ENCODE measurements around the gene CHST15. TPM values are rescaled to one million over a fixed set of nuclear protein-coding genes. Genes with fewer than 3 reads are reported as not detected.

Gene CHST15
- total RNA-seq, 5 donors from 2014 or later (not counting 1 experiment from before 2014, with no cell fraction given) = 0.95 to 4.2 (median 1.3) TPM

DNA sequence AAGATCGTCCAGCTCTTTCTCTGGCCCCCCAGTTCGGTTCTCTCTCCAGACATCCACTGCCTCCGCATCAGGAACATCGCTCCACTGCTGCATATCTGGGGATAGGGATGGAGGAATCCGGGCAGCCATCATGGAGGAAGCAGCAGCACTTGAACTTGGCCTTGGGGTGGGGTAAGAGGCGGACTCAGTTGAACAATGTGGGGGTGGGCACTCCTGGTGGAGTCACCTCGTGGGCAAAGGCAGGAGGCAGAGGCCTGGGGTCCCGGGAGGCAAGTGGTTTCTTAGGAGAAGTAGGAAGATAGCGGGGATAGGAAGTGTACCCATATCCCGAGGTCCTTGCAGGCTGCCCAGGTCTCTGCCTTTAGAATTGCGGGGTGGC, 98.3 kb downstream of the CHST15 start:
- POLR2A ChIA-PET = interaction anchor here in 1 of 2 donors (0.5 kb wide), 1 partner anchor 1037 kb away, joined by 4 read pairs; no protein-coding TSS in a partner anchor
- peak in 1 of 35 experiments; percentile 24 for DNase-seq
- Histone ChIP-seq H3K36me3 (ENCODE audit: control insufficient read depth in 2 of 2, extremely low read depth in 1 of 2, insufficient read depth in 1 of 2, low read length in 1 of 2) (no peaks in the 10 kb centered on the region), H3K4me3 (ENCODE audit: control insufficient read depth in 1 of 2, extremely low read depth in 1 of 2, low read length in 1 of 2) (peak overlapping the region; percentile 4 to 29), H3K27me3 (replicated peaks in 1 of 2; ENCODE audit: control insufficient read depth in 2 of 2, extremely low read depth in 1 of 2, insufficient read depth in 2 of 2, low read length in 1 of 2) (peaks cover 10 to 58% of the 10 kb centered on the region in 2 experiments), H3K27ac (ENCODE audit: low read length) (no peak overlapping the region), H3K4me1 (ENCODE audit: control insufficient read depth in 1 of 2, extremely low read depth in 1 of 2, insufficient read depth in 2 of 2, low read length in 2 of 2) (peaks cover 0 to 21% of the 10 kb centered on the region in 2 experiments), H3K9me3 (no peaks in the 10 kb centered on the region)
- H3K9me3 Mint-ChIP-seq = no peaks in the 10 kb centered on the region
- H3K27ac Mint-ChIP-seq = no peak overlapping the region
- CTCF ChIA-PET = interaction anchor here (0.5 to 5.4 kb wide), 13 partner anchors 9 to 750 kb away, joined by 3 to 73 read pairs (median 6); no protein-coding TSS in a partner anchor
- peak overlapping the region; percentile 28 to 67 (median 60) for H3K4me3 Mint-ChIP-seq
- WGBS (ENCODE audit: insufficient coverage) = 37% methylated on average over 7 of the region's 11 CpGs
- H3K4me1 Mint-ChIP-seq = peaks cover 15 to 20% (median 16%) of the 10 kb centered on the region in 3 donors
- no peak for ATAC-seq (replicated peaks in 1 of 4)
- peaks cover 52 to 68% of the 10 kb centered on the region in 2 donors for H3K27me3 Mint-ChIP-seq
- H3K36me3 Mint-ChIP-seq = no peaks in the 10 kb centered on the region

- CTCF ChIA-PET = interaction anchor here (0.5 to 5.4 kb wide), 15 partner anchors 10 to 751 kb away, joined by 3 to 73 read pairs (median 6); partner anchors contain the start of gene OAT (in 1 of the 2)
- Mint-ChIP-seq H3K27ac (no peak overlapping the region), H3K9me3 (no peaks in the 10 kb centered on the region), H3K4me1 (peaks cover 15 to 20% (median 16%) of the 10 kb centered on the region in 3 donors), H3K27me3 (peaks cover 57 to 72% of the 10 kb centered on the region in 2 donors), H3K4me3 (peak overlapping the region; percentile 28 to 67 (median 60)), H3K36me3 (no peaks in the 10 kb centered on the region)
- 10% methylated on average over 21 of the region's 30 CpGs for WGBS (ENCODE audit: insufficient coverage)
- Histone ChIP-seq H3K9me3 (no peaks in the 10 kb centered on the region), H3K4me1 (ENCODE audit: control insufficient read depth in 1 of 2, extremely low read depth in 1 of 2, insufficient read depth in 2 of 2, low read length in 2 of 2) (peaks cover 0 to 21% of the 10 kb centered on the region in 2 experiments), H3K36me3 (ENCODE audit: control insufficient read depth in 2 of 2, extremely low read depth in 1 of 2, insufficient read depth in 1 of 2, low read length in 1 of 2) (no peaks in the 10 kb centered on the region), H3K27me3 (replicated peaks in 1 of 2; ENCODE audit: control insufficient read depth in 2 of 2, extremely low read depth in 1 of 2, insufficient read depth in 2 of 2, low read length in 1 of 2) (peaks cover 11 to 60% of the 10 kb centered on the region in 2 experiments), H3K4me3 (ENCODE audit: control insufficient read depth in 1 of 2, extremely low read depth in 1 of 2, low read length in 1 of 2) (peak overlapping the region in 1 of 2 donors; percentile 4), H3K27ac (ENCODE audit: low read length) (no peak overlapping the region)
- DNase-seq (peak; percentile 32 to 84 (median 67)), ATAC-seq (replicated peaks in 1 of 4) (peak; percentile 77 to 89 (median 82))
- POLR2A ChIA-PET = interaction anchor here in 1 of 2 donors (0.5 kb wide), 1 partner anchor 1037 kb away, joined by 4 read pairs; no protein-coding TSS in a partner anchor
Measured at GRCh38 chr10:123994417-123995081, 98.8 kb downstream of the CHST15 start.

GRCh38 chr10:123993534-123994416, 99.6 kb downstream of the CHST15 start:
- WGBS (ENCODE audit: insufficient coverage) = 84% methylated on average over 8 of the region's 17 CpGs
- ATAC-seq (replicated peaks in 1 of 4) (peak in 1 of 4 experiments; percentile 17), DNase-seq (peak in 1 of 35 experiments; percentile 23)
- H3K4me3 ChIP-seq (ENCODE audit: control insufficient read depth in 1 of 2, extremely low read depth in 1 of 2, low read length in 1 of 2) = no peak overlapping the region
- Mint-ChIP-seq H3K36me3 (no peaks in the 10 kb centered on the region), H3K4me1 (peaks cover 15 to 20% (median 16%) of the 10 kb centered on the region in 3 donors), H3K27ac (peak overlapping the region in 1 of 2 donors; percentile 39), H3K4me3 (peak overlapping the region in 1 of 3 donors; percentile 67), H3K27me3 (peaks cover 60 to 75% of the 10 kb centered on the region in 2 donors), H3K9me3 (no peaks in the 10 kb centered on the region)
- no peak overlapping the region for H3K27ac ChIP-seq (ENCODE audit: low read length)
- peaks cover 0 to 21% of the 10 kb centered on the region in 2 experiments for H3K4me1 ChIP-seq (ENCODE audit: control insufficient read depth in 1 of 2, extremely low read depth in 1 of 2, insufficient read depth in 2 of 2, low read length in 2 of 2)
- no peaks in the 10 kb centered on the region for H3K9me3 ChIP-seq
- no peaks in the 10 kb centered on the region for H3K36me3 ChIP-seq (ENCODE audit: control insufficient read depth in 2 of 2, extremely low read depth in 1 of 2, insufficient read depth in 1 of 2, low read length in 1 of 2)
- CTCF ChIA-PET = interaction anchor here (0.6 to 5.4 kb wide), 10 partner anchors 10 to 751 kb away, joined by 3 to 73 read pairs (median 6); partner anchors contain the start of gene OAT (in 1 of the 2)
- peaks cover 11 to 57% of the 10 kb centered on the region in 2 experiments for H3K27me3 ChIP-seq (replicated peaks in 1 of 2; ENCODE audit: control insufficient read depth in 2 of 2, extremely low read depth in 1 of 2, insufficient read depth in 2 of 2, low read length in 1 of 2)
- POLR2A ChIA-PET = no interaction called here

DNA sequence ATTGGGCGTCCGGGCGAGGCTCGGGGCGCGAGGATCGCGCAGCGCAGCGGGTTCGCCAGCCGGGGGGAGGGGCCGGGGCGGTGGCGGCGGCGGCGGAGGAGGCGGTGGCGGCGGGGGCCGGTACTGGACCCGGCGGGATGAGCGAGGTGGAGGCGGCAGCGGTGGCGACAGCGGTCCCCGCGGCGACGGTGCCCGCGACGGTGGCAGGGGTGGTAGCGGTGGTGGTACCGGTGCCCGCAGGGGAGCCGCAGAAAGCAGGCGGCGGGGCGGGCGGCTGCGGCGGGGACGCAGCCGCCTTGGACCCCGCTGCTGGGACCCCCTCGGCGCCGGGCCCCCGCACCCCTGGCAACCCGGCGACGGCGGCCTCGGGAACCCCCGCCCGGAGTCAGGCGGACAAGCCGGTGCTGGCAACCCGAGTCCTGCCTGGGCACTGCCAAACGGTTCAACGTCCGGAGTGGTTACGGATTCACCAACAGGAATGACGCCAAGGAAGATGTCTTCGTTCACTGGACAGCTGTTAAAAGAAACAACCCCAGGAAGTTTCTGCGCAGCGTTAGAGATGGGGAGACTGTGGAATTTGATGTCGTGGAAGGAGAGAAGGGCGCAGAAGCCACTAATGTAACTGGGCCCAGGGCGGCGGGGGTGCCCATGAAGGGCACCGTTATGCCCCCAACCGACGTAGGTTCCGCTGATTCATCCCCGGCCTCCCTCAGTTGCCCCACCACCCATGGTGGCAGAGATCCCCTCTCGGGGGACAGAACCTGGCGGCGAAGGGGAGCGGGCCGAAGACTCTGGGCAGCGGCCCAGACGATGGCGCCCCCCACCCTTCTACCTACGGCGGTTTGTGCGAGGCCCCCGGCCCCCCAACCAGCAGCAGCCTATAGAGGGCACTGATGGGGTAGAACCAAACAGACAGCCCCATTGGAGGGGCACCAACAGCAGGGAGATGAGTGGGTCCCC, 101.5 kb downstream of the CHST15 start:
- 17% methylated on average over 64 of the region's 92 CpGs for WGBS (ENCODE audit: insufficient coverage)
- H3K36me3 ChIP-seq (ENCODE audit: control insufficient read depth in 2 of 2, extremely low read depth in 1 of 2, insufficient read depth in 1 of 2, low read length in 1 of 2) = no peaks in the 10 kb centered on the region
- ChIA-PET POLR2A (no interaction called here), CTCF (no interaction called here)
- H3K4me1 Mint-ChIP-seq = peaks cover 15 to 20% (median 16%) of the 10 kb centered on the region in 3 donors
- H3K27me3 ChIP-seq (replicated peaks in 1 of 2; ENCODE audit: control insufficient read depth in 2 of 2, extremely low read depth in 1 of 2, insufficient read depth in 2 of 2, low read length in 1 of 2) = peaks cover 11 to 59% of the 10 kb centered on the region in 2 experiments
- H3K27me3 Mint-ChIP-seq = peaks cover 58 to 65% of the 10 kb centered on the region in 2 donors
- no peak for ATAC-seq (replicated peaks in 1 of 4)
- no peak overlapping the region for H3K4me3 ChIP-seq (ENCODE audit: control insufficient read depth in 1 of 2, extremely low read depth in 1 of 2, low read length in 1 of 2)
- H3K4me3 Mint-ChIP-seq = no peak overlapping the region
- no peaks in the 10 kb centered on the region for H3K36me3 Mint-ChIP-seq
- no peaks in the 10 kb centered on the region for H3K9me3 ChIP-seq
- H3K27ac ChIP-seq (ENCODE audit: low read length) = no peak overlapping the region
- no peak overlapping the region for H3K27ac Mint-ChIP-seq
- peaks cover 0 to 21% of the 10 kb centered on the region in 2 experiments for H3K4me1 ChIP-seq (ENCODE audit: control insufficient read depth in 1 of 2, extremely low read depth in 1 of 2, insufficient read depth in 2 of 2, low read length in 2 of 2)
- no peak for DNase-seq
- H3K9me3 Mint-ChIP-seq = no peaks in the 10 kb centered on the region

DNA sequence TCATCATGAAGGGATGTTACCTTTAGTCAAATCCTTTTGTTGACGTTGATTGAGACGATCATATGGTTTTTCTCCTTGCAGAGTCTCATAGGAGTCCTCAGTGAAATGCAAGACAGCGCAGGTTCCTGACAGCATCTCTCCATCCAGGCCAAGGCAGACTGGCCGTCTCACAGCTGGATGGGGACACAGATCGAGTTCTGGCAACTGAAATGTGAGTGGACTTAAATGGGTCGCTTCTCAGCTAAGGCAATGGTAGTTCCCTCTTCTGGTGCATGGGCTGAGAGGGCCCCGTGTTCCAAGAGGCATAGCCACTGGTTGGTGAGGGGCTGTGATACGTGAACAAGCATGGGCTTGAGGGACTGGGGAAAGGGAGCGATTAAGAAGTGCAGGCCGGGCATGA, 102.5 kb downstream of the CHST15 start:
- H3K4me1 Mint-ChIP-seq = peaks cover 15 to 19% (median 15%) of the 10 kb centered on the region in 3 donors
- H3K27me3 Mint-ChIP-seq = peaks cover 58% of the 10 kb centered on the region in 2 donors
- H3K4me3 ChIP-seq (ENCODE audit: control insufficient read depth in 1 of 2, extremely low read depth in 1 of 2, low read length in 1 of 2) = no peak overlapping the region
- no peaks in the 10 kb centered on the region for H3K9me3 ChIP-seq
- no peaks in the 10 kb centered on the region for H3K36me3 Mint-ChIP-seq
- peaks cover 0 to 19% of the 10 kb centered on the region in 2 experiments for H3K4me1 ChIP-seq (ENCODE audit: control insufficient read depth in 1 of 2, extremely low read depth in 1 of 2, insufficient read depth in 2 of 2, low read length in 2 of 2)
- peak overlapping the region in 1 of 2 donors; percentile 37 for H3K27ac Mint-ChIP-seq
- ATAC-seq (replicated peaks in 1 of 4) = no peak
- peak overlapping the region in 1 of 3 donors; percentile 52 for H3K4me3 Mint-ChIP-seq
- H3K9me3 Mint-ChIP-seq = no peaks in the 10 kb centered on the region
- 84% methylated on average over 9 of the region's 10 CpGs for WGBS (ENCODE audit: insufficient coverage)
- no peak for DNase-seq
- CTCF ChIA-PET = no interaction called here
- no peaks in the 10 kb centered on the region for H3K36me3 ChIP-seq (ENCODE audit: control insufficient read depth in 2 of 2, extremely low read depth in 1 of 2, insufficient read depth in 1 of 2, low read length in 1 of 2)
- no peak overlapping the region for H3K27ac ChIP-seq (ENCODE audit: low read length)
- peaks cover 16 to 49% of the 10 kb centered on the region in 2 experiments for H3K27me3 ChIP-seq (replicated peaks in 1 of 2; ENCODE audit: control insufficient read depth in 2 of 2, extremely low read depth in 1 of 2, insufficient read depth in 2 of 2, low read length in 1 of 2)
- POLR2A ChIA-PET = no interaction called here
